MM.1S (cell line): Measurements from ENCODE around the gene OR13J1.

Experiments used
- CTCF ChIP-seq: fragments of 300-600 bp; sonication (generic); IDR thresholded peaks from 2 replicates; pipeline ENCODE4 v1.5.1; 2016; ENCODE audit warnings: antibody characterized with exemption, low read length, mixed read lengths
- EZH2 ChIP-seq: fragments of 300-600 bp; sonication (generic); optimal IDR thresholded peaks from 2 replicates; pipeline ENCODE3; 2017; ENCODE audit warnings: low read depth, mild to moderate bottlenecking, antibody characterized with exemption, low read length, mixed read lengths
- EZH2phosphoT487 ChIP-seq: fragments of 300-600 bp; sonication (generic); IDR thresholded peaks from 2 replicates; pipeline ENCODE4 v1.6.1; 2018; ENCODE audit warnings: antibody characterized with exemption, low read length

- TF ChIP-seq CTCF (no peak), EZH2 (no peak), EZH2phosphoT487 (no peak)
Observed at GRCh38 chr9:35835766-35836165, 34.4 kb downstream of the OR13J1 start.
